ENCODE data around the gene NTN5.

Gene NTN5

DNA sequence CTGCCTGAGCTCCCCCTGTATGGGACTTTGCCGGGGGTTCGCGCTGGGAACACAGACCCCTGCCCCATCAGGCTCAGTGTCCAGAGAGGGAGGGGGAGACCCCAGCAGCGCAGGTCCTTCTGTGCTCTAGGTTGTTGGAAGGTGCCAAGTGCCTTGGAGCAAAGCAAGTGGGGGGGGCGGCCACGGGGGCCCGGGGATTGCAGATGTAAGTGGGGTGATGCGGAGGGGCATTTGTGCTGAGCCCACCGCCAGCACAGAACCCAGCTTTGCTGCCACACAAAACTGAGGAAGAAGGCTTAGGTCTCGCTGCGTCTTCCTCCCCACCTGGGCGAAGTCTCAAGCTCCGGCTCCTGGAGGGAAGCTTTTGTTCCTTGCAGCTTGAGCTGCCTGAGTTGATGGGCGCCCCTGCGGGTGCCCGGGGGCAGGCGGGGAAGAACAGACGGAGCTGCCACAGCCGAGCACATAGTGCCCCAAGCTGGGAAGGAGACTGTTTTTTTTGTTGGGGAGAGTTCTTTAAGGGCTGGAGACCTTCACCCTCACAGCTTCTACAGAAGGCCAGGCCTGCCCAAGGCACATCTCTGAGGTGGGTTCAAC, 1.5 kb upstream of the NTN5 start:
- TF ChIP-seq EZH2 (IDR thresholded peaks at IDR 0.05; ENCODE audit: borderline replicate concordance, low read length), result no peak
- TF ChIP-seq, protein P1, sequence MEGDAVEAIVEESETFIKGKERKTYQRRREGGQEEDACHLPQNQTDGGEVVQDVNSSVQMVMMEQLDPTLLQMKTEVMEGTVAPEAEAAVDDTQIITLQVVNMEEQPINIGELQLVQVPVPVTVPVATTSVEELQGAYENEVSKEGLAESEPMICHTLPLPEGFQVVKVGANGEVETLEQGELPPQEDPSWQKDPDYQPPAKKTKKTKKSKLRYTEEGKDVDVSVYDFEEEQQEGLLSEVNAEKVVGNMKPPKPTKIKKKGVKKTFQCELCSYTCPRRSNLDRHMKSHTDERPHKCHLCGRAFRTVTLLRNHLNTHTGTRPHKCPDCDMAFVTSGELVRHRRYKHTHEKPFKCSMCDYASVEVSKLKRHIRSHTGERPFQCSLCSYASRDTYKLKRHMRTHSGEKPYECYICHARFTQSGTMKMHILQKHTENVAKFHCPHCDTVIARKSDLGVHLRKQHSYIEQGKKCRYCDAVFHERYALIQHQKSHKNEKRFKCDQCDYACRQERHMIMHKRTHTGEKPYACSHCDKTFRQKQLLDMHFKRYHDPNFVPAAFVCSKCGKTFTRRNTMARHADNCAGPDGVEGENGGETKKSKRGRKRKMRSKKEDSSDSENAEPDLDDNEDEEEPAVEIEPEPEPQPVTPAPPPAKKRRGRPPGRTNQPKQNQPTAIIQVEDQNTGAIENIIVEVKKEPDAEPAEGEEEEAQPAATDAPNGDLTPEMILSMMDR (IDR thresholded peaks at IDR 0.05; ENCODE audit: low read length), result no peak

GRCh38 chr19:48673436-48674100, 751 bp upstream of the NTN5 start:
- no peaks in the 10 kb centered on the region for H3F3A ChIP-seq (ENCODE audit: insufficient read depth, low read length)
- H3K27me3 ChIP-seq (ENCODE audit: insufficient read depth, low read length), result 0 out of 2 replicates have a peak, but pooled peaks cover 5% of the 10 kb centered on the region
- H3K27ac ChIP-seq (ENCODE audit: low read depth, low read length, poor library complexity, severe bottlenecking), result no peak overlapping the region
- H4K20me1 ChIP-seq (ENCODE audit: insufficient read depth, low read length), result no peaks in the 10 kb centered on the region
- no peak overlapping the region for H3K4me3 ChIP-seq (ENCODE audit: low read depth, low read length, poor library complexity, severe bottlenecking)
- H3K36me3 ChIP-seq (ENCODE audit: insufficient read depth, low read length), result no peaks in the 10 kb centered on the region
- no peak overlapping the region for H3K4me2 ChIP-seq (ENCODE audit: low read length)
- peaks cover 6% of the 10 kb centered on the region for H3K4me1 ChIP-seq (ENCODE audit: insufficient read depth, low read length, severe bottlenecking)
- no peaks in the 10 kb centered on the region for H3K79me2 ChIP-seq (ENCODE audit: insufficient read depth, low read length)
- no peaks in the 10 kb centered on the region for H3K9me2 ChIP-seq (ENCODE audit: low read depth, low read length)
- no peak overlapping the region for H3K9ac ChIP-seq (ENCODE audit: low read length)
- no peaks in the 10 kb centered on the region for H3K9me3 ChIP-seq (ENCODE audit: low read length)
- no peak overlapping the region for H2AFZ ChIP-seq (ENCODE audit: low read length)
- no peak for TF ChIP-seq EZH2 (IDR thresholded peaks at IDR 0.05; ENCODE audit: borderline replicate concordance, low read length)
- TF ChIP-seq, protein P1 (IDR thresholded peaks at IDR 0.05; ENCODE audit: low read length), result no peak

More for the DNA sequence above, 1.5 kb upstream of the NTN5 start:
- Histone ChIP-seq H3K4me1 (ENCODE audit: insufficient read depth, low read length, severe bottlenecking) (peaks cover 6% of the 10 kb centered on the region), H4K20me1 (ENCODE audit: insufficient read depth, low read length) (no peaks in the 10 kb centered on the region), H3K9me3 (ENCODE audit: low read length) (no peaks in the 10 kb centered on the region), H3F3A (ENCODE audit: insufficient read depth, low read length) (no peaks in the 10 kb centered on the region), H3K27me3 (ENCODE audit: insufficient read depth, low read length) (0 out of 2 replicates have a peak, but pooled peaks cover 5% of the 10 kb centered on the region), H3K27ac (ENCODE audit: low read depth, low read length, poor library complexity, severe bottlenecking) (no peak overlapping the region), H2AFZ (ENCODE audit: low read length) (no peak overlapping the region), H3K4me3 (ENCODE audit: low read depth, low read length, poor library complexity, severe bottlenecking) (no peak overlapping the region), H3K36me3 (ENCODE audit: insufficient read depth, low read length) (no peaks in the 10 kb centered on the region), H3K9ac (ENCODE audit: low read length) (no peak overlapping the region), H3K79me2 (ENCODE audit: insufficient read depth, low read length) (no peaks in the 10 kb centered on the region), H3K4me2 (ENCODE audit: low read length) (no peak overlapping the region), H3K9me2 (ENCODE audit: low read depth, low read length) (no peaks in the 10 kb centered on the region)

- Histone ChIP-seq H4K20me1 (ENCODE audit: insufficient read depth, low read length) (no peaks in the 10 kb centered on the region), H3K79me2 (ENCODE audit: insufficient read depth, low read length) (no peaks in the 10 kb centered on the region), H3K9ac (ENCODE audit: low read length) (no peak overlapping the region), H3K27ac (ENCODE audit: low read depth, low read length, poor library complexity, severe bottlenecking) (no peak overlapping the region), H3K4me3 (ENCODE audit: low read depth, low read length, poor library complexity, severe bottlenecking) (no peak overlapping the region), H2AFZ (ENCODE audit: low read length) (no peak overlapping the region), H3K9me2 (ENCODE audit: low read depth, low read length) (no peaks in the 10 kb centered on the region), H3F3A (ENCODE audit: insufficient read depth, low read length) (no peaks in the 10 kb centered on the region), H3K36me3 (ENCODE audit: insufficient read depth, low read length) (no peaks in the 10 kb centered on the region), H3K27me3 (ENCODE audit: insufficient read depth, low read length) (0 out of 2 replicates have a peak, but pooled peaks cover 5% of the 10 kb centered on the region), H3K9me3 (ENCODE audit: low read length) (no peaks in the 10 kb centered on the region), H3K4me2 (ENCODE audit: low read length) (no peak overlapping the region), H3K4me1 (ENCODE audit: insufficient read depth, low read length, severe bottlenecking) (peaks cover 6% of the 10 kb centered on the region)
- no peak for TF ChIP-seq EZH2 (IDR thresholded peaks at IDR 0.05; ENCODE audit: borderline replicate concordance, low read length)
- TF ChIP-seq, protein P1 (IDR thresholded peaks at IDR 0.05; ENCODE audit: low read length), result no peak
Measured at GRCh38 chr19:48671446-48671995, 1.3 kb downstream of the NTN5 start.
